Measurements from ENCODE around the gene ARFGEF3. TPM values are rescaled to one million over a fixed set of nuclear protein-coding genes. Genes with fewer than 3 reads are reported as not detected.

Gene ARFGEF3
- total RNA-seq, 1 experiment from 2014 or later, result 5.2 TPM

GRCh38 chr6:138318741-138319375 lies 157.1 kb downstream of the ARFGEF3 start:
- ChIA-PET CTCF (interaction anchor here (0.7 kb wide), 1 partner anchor 87 kb away, joined by 3 read pairs; no protein-coding TSS in a partner anchor), POLR2A (interaction anchor here (0.6 kb wide), 1 partner anchor 164 kb away, joined by 3 read pairs; no protein-coding TSS in a partner anchor)
- Mint-ChIP-seq H3K27ac (ENCODE audit: unreplicated experiment) (no peak overlapping the region), H3K27me3 (ENCODE audit: insufficient read depth, unreplicated experiment) (no peaks in the 10 kb centered on the region), H3K4me3 (ENCODE audit: unreplicated experiment) (no peak overlapping the region), H3K9me3 (ENCODE audit: unreplicated experiment) (no peaks in the 10 kb centered on the region), H3K4me1 (ENCODE audit: low read depth, unreplicated experiment) (no peaks in the 10 kb centered on the region), H3K36me3 (ENCODE audit: insufficient read depth, unreplicated experiment) (no peaks in the 10 kb centered on the region)
- no peaks in the 10 kb centered on the region for H3K4me1 ChIP-seq
- no peaks in the 10 kb centered on the region for H3K36me3 ChIP-seq (ENCODE audit: control insufficient read depth, insufficient read depth, low read length)
- intact Hi-C loops (cut with micrococcal nuclease; ENCODE audit: unreplicated experiment), result no loop called here
- no TSS peak for BruUV-seq (replicated peaks)
- H3K9me3 ChIP-seq, result no peaks in the 10 kb centered on the region
- no peak overlapping the region for H3K4me3 ChIP-seq (ENCODE audit: low read depth, low read length)
- TF ChIP-seq CTCF (IDR thresholded peaks at IDR 0.05; ENCODE audit: insufficient read depth in 1 of 2, low read depth in 1 of 2, low read length in 1 of 2, severe bottlenecking in 1 of 2, unreplicated experiment in 1 of 2), result no peak
- no peak for DNase-seq
- no peaks in the 10 kb centered on the region for H3K27me3 ChIP-seq (replicated peaks; ENCODE audit: control insufficient read depth, insufficient read depth, low read length)

- Histone ChIP-seq H3K4me1 (no peaks in the 10 kb centered on the region), H3K36me3 (ENCODE audit: control insufficient read depth, insufficient read depth, low read length) (no peaks in the 10 kb centered on the region), H3K9me3 (no peaks in the 10 kb centered on the region), H3K4me3 (ENCODE audit: low read depth, low read length) (no peak overlapping the region), H3K27me3 (replicated peaks; ENCODE audit: control insufficient read depth, insufficient read depth, low read length) (no peaks in the 10 kb centered on the region)
- POLR2A ChIA-PET, result no interaction called here
- H3K27me3 Mint-ChIP-seq (ENCODE audit: insufficient read depth, unreplicated experiment), result no peaks in the 10 kb centered on the region
- no peak for DNase-seq
- no TSS peak for BruUV-seq (replicated peaks)
- no peaks in the 10 kb centered on the region for H3K4me1 Mint-ChIP-seq (ENCODE audit: low read depth, unreplicated experiment)
- no peak overlapping the region for H3K27ac Mint-ChIP-seq (ENCODE audit: unreplicated experiment)
- H3K4me3 Mint-ChIP-seq (ENCODE audit: unreplicated experiment), result no peak overlapping the region
- CTCF ChIA-PET, result no interaction called here
- intact Hi-C loops (cut with micrococcal nuclease; ENCODE audit: unreplicated experiment), result no loop called here
- no peaks in the 10 kb centered on the region for H3K36me3 Mint-ChIP-seq (ENCODE audit: insufficient read depth, unreplicated experiment)
- no peak for TF ChIP-seq CTCF (IDR thresholded peaks at IDR 0.05; ENCODE audit: insufficient read depth in 1 of 2, low read depth in 1 of 2, low read length in 1 of 2, severe bottlenecking in 1 of 2, unreplicated experiment in 1 of 2)
- H3K9me3 Mint-ChIP-seq (ENCODE audit: unreplicated experiment), result no peaks in the 10 kb centered on the region
These were observed 160.2 kb downstream of the ARFGEF3 start for GRCh38 chr6:138321934-138322333.

- POLR2A ChIA-PET, result no interaction called here
- H3K4me3 ChIP-seq (ENCODE audit: low read depth, low read length), result no peak overlapping the region
- intact Hi-C loops (cut with micrococcal nuclease; ENCODE audit: unreplicated experiment), result no loop called here
- no peak for TF ChIP-seq CTCF (IDR thresholded peaks at IDR 0.05; ENCODE audit: insufficient read depth in 1 of 2, low read depth in 1 of 2, low read length in 1 of 2, severe bottlenecking in 1 of 2, unreplicated experiment in 1 of 2)
- H3K36me3 ChIP-seq (ENCODE audit: control insufficient read depth, insufficient read depth, low read length), result no peaks in the 10 kb centered on the region
- no TSS peak for BruUV-seq (replicated peaks)
- Mint-ChIP-seq H3K27ac (ENCODE audit: unreplicated experiment) (no peak overlapping the region), H3K36me3 (ENCODE audit: insufficient read depth, unreplicated experiment) (no peaks in the 10 kb centered on the region), H3K27me3 (ENCODE audit: insufficient read depth, unreplicated experiment) (no peaks in the 10 kb centered on the region), H3K9me3 (ENCODE audit: unreplicated experiment) (no peaks in the 10 kb centered on the region), H3K4me1 (ENCODE audit: low read depth, unreplicated experiment) (no peaks in the 10 kb centered on the region), H3K4me3 (ENCODE audit: unreplicated experiment) (no peak overlapping the region)
- no peaks in the 10 kb centered on the region for H3K27me3 ChIP-seq (replicated peaks; ENCODE audit: control insufficient read depth, insufficient read depth, low read length)
- H3K4me1 ChIP-seq, result no peaks in the 10 kb centered on the region
- H3K9me3 ChIP-seq, result no peaks in the 10 kb centered on the region
- no peak for DNase-seq
- CTCF ChIA-PET, result no interaction called here
These were observed 162.1 kb downstream of the ARFGEF3 start for GRCh38 chr6:138323821-138324220.
